Mesodermal cell (in vitro differentiated cells): ENCODE results near the gene FCN1.

Experiments used
- H3K27ac ChIP-seq: 2 replicates; pipeline ENCODE4 v1.7.0; 2013; ENCODE audit warnings: mild to moderate bottlenecking, low read depth, low read length, moderate library complexity; ENCODE audit not compliant: severe bottlenecking
- H3K36me3 ChIP-seq: 2 replicates; pipeline ENCODE4 v1.7.1; 2013; ENCODE audit warnings: mild to moderate bottlenecking, low read length, moderate library complexity; ENCODE audit not compliant: control insufficient read depth, insufficient read depth
- H3K4me1 ChIP-seq: one replicate; pipeline ENCODE4 v1.7.1; 2013; ENCODE audit warnings: mild to moderate bottlenecking, low read length; ENCODE audit not compliant: insufficient read depth, control insufficient read depth, poor library complexity, severe bottlenecking
- H3K4me3 ChIP-seq: 2 replicates; pipeline ENCODE4 v1.7.0; 2013; ENCODE audit warnings: low read length, control low read depth, mild to moderate bottlenecking; ENCODE audit not compliant: insufficient read depth, poor library complexity, severe bottlenecking; ENCODE audit errors: extremely low read depth
- H3K9me3 ChIP-seq: 2 replicates; pipeline ENCODE4 v1.7.1; 2013; ENCODE audit warnings: mild to moderate bottlenecking, low read length, moderate library complexity; ENCODE audit not compliant: control insufficient read depth
- WGBS, 2 experiments: methylation state at CpG; one replicate each; pipeline ENCODE4 v1.1.5; 2013; ENCODE audit warnings: missing lambda C conversion rate in 2 of 2; ENCODE audit not compliant: insufficient coverage in 2 of 2; 5-methylcytosine and 5-hydroxymethylcytosine counted together

The FCN1 gene

GRCh38 chr9:134896834-134897583 lies 20.7 kb downstream of the FCN1 start:
- no peak overlapping the region for H3K4me3 ChIP-seq
- H3K9me3 ChIP-seq = peaks cover 9% of the 10 kb centered on the region
- no peaks in the 10 kb centered on the region for H3K36me3 ChIP-seq
- 93 to 94% methylated on average over 9 to 13 of the region's 14 CpGs for WGBS, 2 experiments
- H3K27ac ChIP-seq = no peak overlapping the region
- H3K4me1 ChIP-seq = no peaks in the 10 kb centered on the region

GRCh38 chr9:134895908-134896833 lies 21.5 kb downstream of the FCN1 start:
- WGBS, 2 experiments = 76 to 90% methylated on average over 14 of the region's 14 CpGs
- Histone ChIP-seq H3K9me3 (peaks cover 9% of the 10 kb centered on the region), H3K4me1 (no peaks in the 10 kb centered on the region), H3K36me3 (no peaks in the 10 kb centered on the region), H3K4me3 (no peak overlapping the region), H3K27ac (no peak overlapping the region)

DNA sequence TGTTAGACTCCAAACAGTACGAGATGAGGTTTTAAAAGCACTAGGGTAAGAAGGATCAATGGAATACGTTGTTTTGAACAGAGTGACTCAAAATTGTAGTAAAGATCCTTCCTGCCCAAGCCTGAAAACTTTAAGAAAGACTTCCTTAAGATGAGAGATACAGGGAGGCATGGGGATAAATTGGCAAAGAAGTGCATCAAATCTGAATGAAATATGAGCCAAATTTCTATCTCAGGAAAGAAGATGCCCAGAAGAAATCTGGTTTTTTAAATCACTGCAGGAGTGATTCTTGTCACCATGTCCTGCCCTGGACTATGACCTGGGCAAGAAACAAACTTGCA lies 22.2 kb downstream of the FCN1 start:
- no peaks in the 10 kb centered on the region for H3K4me1 ChIP-seq
- peaks cover 9% of the 10 kb centered on the region for H3K9me3 ChIP-seq
- no peaks in the 10 kb centered on the region for H3K36me3 ChIP-seq
- H3K27ac ChIP-seq = no peak overlapping the region
- no peak overlapping the region for H3K4me3 ChIP-seq
- 83 to 88% methylated on average over 1 to 2 of the region's 2 CpGs for WGBS, 2 experiments

- H3K27ac ChIP-seq = no peak overlapping the region
- no peak overlapping the region for H3K4me3 ChIP-seq
- WGBS, 2 experiments = 78 to 88% methylated on average over 2 to 3 of the region's 3 CpGs
- no peaks in the 10 kb centered on the region for H3K36me3 ChIP-seq
- H3K4me1 ChIP-seq = no peaks in the 10 kb centered on the region
- peaks cover 9% of the 10 kb centered on the region for H3K9me3 ChIP-seq
Observed at GRCh38 chr9:134895097-134895496, 22.6 kb downstream of the FCN1 start.

DNA sequence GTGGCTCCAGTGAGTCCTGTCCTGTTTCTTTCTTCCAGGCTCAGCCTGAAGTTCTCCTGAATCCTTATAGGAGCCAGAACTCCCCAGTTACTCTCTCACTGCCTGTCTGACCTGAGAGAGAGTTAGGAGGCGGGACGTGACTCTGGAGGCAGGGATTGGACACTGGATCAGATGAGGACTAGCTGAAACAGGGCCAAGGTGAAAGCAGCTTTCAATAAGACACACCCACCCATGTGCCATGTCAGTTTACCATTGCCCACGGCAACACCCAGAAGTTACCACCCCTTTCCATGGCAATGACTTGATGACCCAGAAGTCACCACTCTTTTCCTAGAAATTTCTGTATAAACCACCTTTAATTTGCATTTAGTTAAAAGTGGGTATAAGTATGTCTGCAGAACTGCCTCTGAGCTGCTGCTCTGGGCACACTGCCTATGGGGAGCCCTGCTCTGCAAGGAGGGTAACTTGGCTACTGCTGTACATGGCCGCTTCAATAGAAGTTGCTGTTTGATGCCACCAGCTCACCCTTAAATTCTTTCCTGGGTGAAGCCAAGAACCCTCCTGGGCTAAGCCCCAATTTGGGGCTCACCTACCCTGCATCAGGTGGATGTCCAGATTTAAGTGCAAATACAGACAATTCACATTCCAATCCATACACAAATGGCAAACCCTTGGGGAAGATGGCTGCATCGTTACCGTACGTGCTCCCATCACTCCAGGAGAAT lies 23.4 kb downstream of the FCN1 start:
- Histone ChIP-seq H3K27ac (no peak overlapping the region), H3K4me3 (no peak overlapping the region), H3K9me3 (peaks cover 9% of the 10 kb centered on the region), H3K4me1 (no peaks in the 10 kb centered on the region), H3K36me3 (no peaks in the 10 kb centered on the region)
- WGBS, 2 experiments = 100% methylated on average over 1 to 2 of the region's 7 CpGs

DNA sequence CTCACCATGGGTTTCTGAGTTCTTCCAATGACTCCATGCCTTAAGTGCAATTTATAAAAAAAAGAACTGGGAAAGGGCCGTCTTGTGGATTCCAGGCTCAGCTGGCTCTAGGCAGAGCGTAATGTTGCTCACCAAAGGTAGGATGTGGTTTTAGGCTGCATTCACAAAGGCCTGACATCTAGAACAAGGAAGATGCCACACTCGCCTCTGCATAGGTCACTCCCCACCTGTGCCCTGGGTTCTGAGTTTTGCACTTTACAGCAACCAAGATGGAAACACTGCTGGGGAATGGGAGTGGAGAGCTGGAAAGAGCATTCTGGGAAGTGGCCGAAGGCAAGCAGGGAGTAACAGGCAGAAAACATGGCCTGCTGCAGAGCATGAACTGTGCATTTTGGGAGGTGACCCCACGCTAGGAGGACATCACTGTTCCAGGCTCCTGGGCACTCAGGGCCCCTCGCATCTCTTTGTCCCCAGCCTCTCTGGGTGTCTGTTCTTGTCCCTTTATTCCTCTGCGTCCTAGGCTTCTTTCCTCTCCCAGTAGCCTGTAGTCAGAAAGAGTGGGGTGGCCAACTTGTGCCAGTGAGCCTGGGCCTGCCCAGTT lies 24.8 kb downstream of the FCN1 start:
- Histone ChIP-seq H3K27ac (no peak overlapping the region), H3K4me3 (no peak overlapping the region), H3K36me3 (no peaks in the 10 kb centered on the region), H3K9me3 (peaks cover 9% of the 10 kb centered on the region), H3K4me1 (no peaks in the 10 kb centered on the region)
- 91 to 98% methylated on average over 7 of the region's 7 CpGs for WGBS, 2 experiments

DNA sequence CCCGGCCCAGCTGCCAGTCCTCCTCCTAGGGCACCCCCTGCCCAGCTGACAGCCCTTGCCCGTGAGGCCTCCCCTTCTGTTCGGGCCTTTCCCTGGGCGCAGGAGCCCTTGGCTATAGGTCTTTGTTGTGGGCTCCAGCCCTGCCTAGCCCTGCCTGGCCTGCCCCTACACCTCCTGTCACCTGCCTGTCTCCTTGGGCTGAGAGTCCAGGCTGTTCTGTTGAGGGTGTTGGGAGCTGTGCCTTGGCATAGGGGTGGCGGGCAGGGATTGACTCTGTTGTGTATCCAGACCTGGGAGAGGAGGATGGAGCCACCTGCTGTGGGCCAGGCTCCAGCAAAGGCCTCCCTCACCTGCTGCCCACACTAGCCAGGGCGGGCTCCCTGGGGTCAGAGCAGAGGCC lies 25.5 kb downstream of the FCN1 start:
- 85 to 100% methylated on average over 1 to 4 of the region's 6 CpGs for WGBS, 2 experiments
- no peaks in the 10 kb centered on the region for H3K36me3 ChIP-seq
- H3K4me1 ChIP-seq = no peaks in the 10 kb centered on the region
- H3K4me3 ChIP-seq = no peak overlapping the region
- no peak overlapping the region for H3K27ac ChIP-seq
- peaks cover 9% of the 10 kb centered on the region for H3K9me3 ChIP-seq

GRCh38 chr9:134891713-134892112 lies 26.0 kb downstream of the FCN1 start:
- Histone ChIP-seq H3K36me3 (no peaks in the 10 kb centered on the region), H3K9me3 (peaks cover 9% of the 10 kb centered on the region), H3K4me3 (no peak overlapping the region), H3K4me1 (no peaks in the 10 kb centered on the region), H3K27ac (no peak overlapping the region)
- 78 to 87% methylated on average over 5 of the region's 5 CpGs for WGBS, 2 experiments

DNA sequence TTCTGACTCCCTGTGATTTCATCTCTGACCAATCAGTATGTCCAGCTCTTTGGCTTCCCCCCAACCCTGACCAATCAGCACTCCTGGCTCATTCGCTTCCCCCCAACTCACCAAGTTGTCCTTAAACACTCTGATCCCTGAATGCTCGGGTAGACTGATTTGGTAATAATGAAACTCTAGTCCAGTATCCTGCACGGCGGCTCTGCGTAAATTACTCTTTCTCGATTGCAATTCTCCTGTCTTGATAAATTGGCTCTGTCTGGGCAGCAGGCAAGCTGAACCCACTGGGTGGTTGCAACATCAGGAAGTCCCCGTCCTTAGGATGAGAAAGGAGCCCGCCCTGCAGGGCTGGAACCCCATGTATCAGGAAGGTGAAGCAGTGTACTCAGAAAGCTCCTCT lies 26.7 kb downstream of the FCN1 start:
- Histone ChIP-seq H3K4me1 (no peaks in the 10 kb centered on the region), H3K27ac (no peak overlapping the region), H3K4me3 (no peak overlapping the region), H3K9me3 (peaks cover 9% of the 10 kb centered on the region), H3K36me3 (no peaks in the 10 kb centered on the region)
- WGBS, 2 experiments = 95 to 100% methylated on average over 7 to 8 of the region's 8 CpGs

- Histone ChIP-seq H3K9me3 (peaks cover 9% of the 10 kb centered on the region), H3K4me3 (no peak overlapping the region), H3K27ac (no peak overlapping the region), H3K36me3 (no peaks in the 10 kb centered on the region), H3K4me1 (no peaks in the 10 kb centered on the region)
- 70 to 86% methylated on average over 3 to 5 of the region's 5 CpGs for WGBS, 2 experiments
Observed at GRCh38 chr9:134890155-134890495, 27.6 kb downstream of the FCN1 start.
